Activated CD4-positive, alpha-beta T cell treated with anti-CD3 and anti-CD28 coated beads for 36 hours (primary cell): ENCODE measurements around the gene BNC1. TPM values are rescaled to one million over a fixed set of nuclear protein-coding genes. Genes with fewer than 3 reads are reported as not detected.

Source experiments
- ATAC-seq: fragments of 200-7000 bp; cut with Tn5 transposase; one replicate; pipeline ENCODE4 v1.10.0; 2021; ENCODE audit warnings: mild to moderate bottlenecking, moderate library complexity
- CTCF ChIA-PET: fragments of 350-600 bp; sonication (Branson Sonifier 250); formaldehyde crosslinking; loops from one replicate; lab custom pipeline; 2021; ENCODE audit warnings: antibody characterized with exemption; lab: Charles Lee
- POLR2A ChIA-PET: fragments of 350-600 bp; sonication (Branson Sonifier 250); formaldehyde crosslinking; loops from one replicate; lab custom pipeline; 2021; ENCODE audit warnings: antibody characterized with exemption, inconsistent platforms; lab: Charles Lee
- DNase-seq: peaks from one replicate; pipeline ENCODE4 v3.0.0-alpha.2; 2020
- H3K27ac Mint-ChIP-seq: one replicate; pipeline ENCODE4 v1.8.0; 2021; ENCODE audit warnings: mixed read lengths
- H3K27me3 Mint-ChIP-seq: one replicate; pipeline ENCODE4 v1.8.0; 2021; ENCODE audit warnings: mixed read lengths
- H3K36me3 Mint-ChIP-seq: one replicate; pipeline ENCODE4 v1.8.0; 2021; ENCODE audit warnings: low read depth, mixed read lengths
- H3K4me1 Mint-ChIP-seq: one replicate; pipeline ENCODE4 v1.8.0; 2021; ENCODE audit warnings: mixed read lengths
- H3K4me3 Mint-ChIP-seq: one replicate; pipeline ENCODE4 v1.8.0; 2021; ENCODE audit warnings: mild to moderate bottlenecking, moderate library complexity, mixed read lengths
- H3K9me3 Mint-ChIP-seq: one replicate; pipeline ENCODE4 v1.8.0; 2021; ENCODE audit warnings: low read depth, mixed read lengths
- intact Hi-C, 2 experiments: fragments of 100-400 bp; cut with DNase I in 1 of 2; cut with micrococcal nuclease in 1 of 2; formaldehyde crosslinking; loops; one replicate each; pipeline versions ENCODE4 v1.14.2 to v1.15.1; 2022 to 2024; cut with DNase I, micrococcal nuclease
- total RNA-seq, 2 experiments: library from RNA; stranded (reverse); gene quantifications; one replicate each; pipeline ENCODE4 v1.2.3, GENCODE V29; 2021

BNC1 gene
- total RNA-seq, 2 experiments from 2014 or later: not detected

GRCh38 chr15:83312071-83312470, 27.6 kb upstream of the BNC1 start:
- H3K27ac Mint-ChIP-seq: no peak overlapping the region
- ATAC-seq (no peak), DNase-seq (no peak)
- no peak overlapping the region for H3K4me3 Mint-ChIP-seq
- no peaks in the 10 kb centered on the region for H3K4me1 Mint-ChIP-seq
- H3K27me3 Mint-ChIP-seq: peaks cover 4% of the 10 kb centered on the region
- no peaks in the 10 kb centered on the region for H3K9me3 Mint-ChIP-seq
- no peaks in the 10 kb centered on the region for H3K36me3 Mint-ChIP-seq
- POLR2A ChIA-PET: no interaction called here
- intact Hi-C loops: no loop called here
- CTCF ChIA-PET: no interaction called here

DNA sequence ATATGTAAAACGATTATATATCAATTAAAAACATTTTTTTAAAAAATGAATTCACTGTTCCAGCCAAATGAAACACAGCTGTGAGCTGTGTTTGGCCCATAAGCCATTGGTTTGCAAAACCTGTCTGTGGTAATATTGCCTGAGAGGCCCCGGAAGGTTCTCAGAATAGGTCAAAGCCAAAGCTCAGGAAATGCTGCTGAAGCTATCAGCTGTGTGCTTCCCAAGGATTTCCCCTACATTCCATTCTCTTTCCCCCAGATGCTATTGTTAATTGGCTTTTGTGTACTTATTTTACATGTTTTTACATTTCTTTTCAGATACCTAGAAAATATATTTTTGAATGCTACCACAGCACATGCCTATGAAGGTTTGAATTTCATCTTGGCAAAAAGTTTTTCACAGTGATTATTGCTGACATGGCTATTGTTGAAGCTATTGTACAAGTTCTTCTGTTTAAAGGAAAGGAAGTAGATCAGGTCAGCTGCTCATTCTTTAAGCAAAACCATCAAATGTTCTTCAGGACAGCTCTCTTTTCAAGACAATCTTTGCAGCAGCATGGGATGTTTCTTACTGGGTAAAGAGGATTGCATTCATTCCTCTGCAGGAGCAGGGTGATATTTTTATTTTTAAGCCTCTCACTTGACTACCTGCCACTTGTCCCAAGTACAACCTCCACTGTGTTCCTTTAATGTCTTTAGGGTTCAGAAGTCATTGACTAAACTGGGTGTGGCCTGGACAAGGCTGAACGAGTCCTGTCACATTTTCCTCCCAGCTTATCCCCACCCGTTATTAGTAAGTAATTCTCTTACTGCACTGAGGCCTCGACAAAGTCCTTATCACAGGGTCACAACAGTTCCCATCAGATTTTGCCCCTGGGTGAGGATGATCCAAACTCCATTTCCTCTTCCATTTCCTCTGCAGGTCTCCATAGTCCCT, 26.3 kb upstream of the BNC1 start:
- Mint-ChIP-seq H3K27me3 (peaks cover 9% of the 10 kb centered on the region), H3K4me1 (no peaks in the 10 kb centered on the region), H3K27ac (no peak overlapping the region), H3K4me3 (no peak overlapping the region), H3K9me3 (no peaks in the 10 kb centered on the region), H3K36me3 (no peaks in the 10 kb centered on the region)
- ChIA-PET POLR2A (no interaction called here), CTCF (interaction anchor here (1.3 kb wide), 1 partner anchor 62 kb away, joined by 4 read pairs; no protein-coding TSS in a partner anchor)
- DNase-seq (no peak), ATAC-seq (no peak)
- intact Hi-C loops: no loop called here

DNA sequence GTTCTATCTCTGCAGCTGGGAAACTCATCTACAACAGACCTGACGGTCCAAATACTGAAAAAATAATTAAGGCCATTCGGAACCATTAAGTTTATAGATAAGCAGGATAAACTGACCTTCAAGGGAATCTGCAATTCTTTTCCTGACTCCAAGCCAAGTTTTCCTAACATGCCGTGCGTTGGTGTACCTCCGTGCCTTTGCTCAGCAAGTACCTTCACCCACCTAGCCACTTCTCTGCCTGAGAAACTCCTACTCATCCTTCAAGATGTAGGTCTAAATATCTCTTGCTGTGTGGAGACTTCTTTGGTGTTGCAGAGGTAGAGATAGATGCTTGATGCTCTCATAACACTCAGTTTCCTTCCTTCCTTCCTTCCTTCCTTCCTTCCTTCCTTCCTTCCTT, 24.2 kb upstream of the BNC1 start:
- POLR2A ChIA-PET: no interaction called here
- ATAC-seq: no peak

GRCh38 chr15:83306561-83306960, 22.1 kb upstream of the BNC1 start:
- ChIA-PET POLR2A (no interaction called here), CTCF (no interaction called here)
- H3K9me3 Mint-ChIP-seq: no peaks in the 10 kb centered on the region
- no peak overlapping the region for H3K4me3 Mint-ChIP-seq
- H3K27me3 Mint-ChIP-seq: peaks cover 25% of the 10 kb centered on the region
- ATAC-seq: no peak
- H3K36me3 Mint-ChIP-seq: no peaks in the 10 kb centered on the region
- H3K27ac Mint-ChIP-seq: no peak overlapping the region
- DNase-seq: no peak
- H3K4me1 Mint-ChIP-seq: no peaks in the 10 kb centered on the region
- intact Hi-C loops: no loop called here

More for the DNA sequence above, 24.2 kb upstream of the BNC1 start:
- no peaks in the 10 kb centered on the region for H3K36me3 Mint-ChIP-seq
- no peak overlapping the region for H3K27ac Mint-ChIP-seq
- intact Hi-C loops: no loop called here
- H3K4me1 Mint-ChIP-seq: no peaks in the 10 kb centered on the region
- H3K27me3 Mint-ChIP-seq: peaks cover 18% of the 10 kb centered on the region
- CTCF ChIA-PET: no interaction called here
- no peak for DNase-seq
- H3K4me3 Mint-ChIP-seq: no peak overlapping the region
- H3K9me3 Mint-ChIP-seq: no peaks in the 10 kb centered on the region

- no peaks in the 10 kb centered on the region for H3K4me1 Mint-ChIP-seq
- no peak for ATAC-seq
- H3K27ac Mint-ChIP-seq: no peak overlapping the region
- intact Hi-C loops: no loop called here
- POLR2A ChIA-PET: no interaction called here
- no peaks in the 10 kb centered on the region for H3K9me3 Mint-ChIP-seq
- no peak for DNase-seq
- H3K36me3 Mint-ChIP-seq: no peaks in the 10 kb centered on the region
- peaks cover 28% of the 10 kb centered on the region for H3K27me3 Mint-ChIP-seq
- CTCF ChIA-PET: no interaction called here
- no peak overlapping the region for H3K4me3 Mint-ChIP-seq
Measured at GRCh38 chr15:83305704-83306291, 21.3 kb upstream of the BNC1 start.

GRCh38 chr15:83304861-83305703, 20.6 kb upstream of the BNC1 start:
- ChIA-PET CTCF (no interaction called here), POLR2A (no interaction called here)
- Mint-ChIP-seq H3K27me3 (peaks cover 30% of the 10 kb centered on the region), H3K9me3 (no peaks in the 10 kb centered on the region), H3K4me1 (no peaks in the 10 kb centered on the region), H3K4me3 (no peak overlapping the region), H3K36me3 (no peaks in the 10 kb centered on the region), H3K27ac (no peak overlapping the region)
- ATAC-seq: no peak
- no peak for DNase-seq
- intact Hi-C loops: no loop called here

DNA sequence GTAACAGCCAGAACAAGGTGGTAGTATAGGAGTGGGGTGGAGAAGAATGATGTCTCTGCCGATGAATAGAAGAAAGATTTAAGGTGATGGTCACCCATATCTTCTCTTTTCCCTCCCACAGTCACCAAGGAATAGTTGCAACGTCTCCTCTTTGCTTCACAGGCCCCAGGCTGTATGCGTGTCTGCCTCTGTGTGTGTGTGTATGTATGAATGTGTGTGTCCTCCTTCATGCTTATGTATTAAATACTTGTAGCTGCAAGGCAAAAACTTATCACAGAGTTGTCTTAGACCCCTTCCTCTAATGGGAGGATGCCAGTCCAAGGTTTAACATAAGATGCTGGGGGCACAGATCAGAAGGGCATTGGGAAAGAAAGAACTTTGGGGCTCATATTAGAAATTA, 19.1 kb upstream of the BNC1 start:
- ChIA-PET POLR2A (no interaction called here), CTCF (interaction anchor here (0.7 kb wide), 1 partner anchor 1411 kb away, joined by 3 read pairs; no protein-coding TSS in a partner anchor)
- Mint-ChIP-seq H3K27me3 (peaks cover 34% of the 10 kb centered on the region), H3K9me3 (no peaks in the 10 kb centered on the region), H3K27ac (no peak overlapping the region), H3K4me1 (no peaks in the 10 kb centered on the region), H3K36me3 (no peaks in the 10 kb centered on the region), H3K4me3 (no peak overlapping the region)
- no peak for DNase-seq
- intact Hi-C loops: no loop called here
- no peak for ATAC-seq

- ATAC-seq: no peak
- intact Hi-C loops: no loop called here
- H3K4me1 Mint-ChIP-seq: no peaks in the 10 kb centered on the region
- H3K36me3 Mint-ChIP-seq: no peaks in the 10 kb centered on the region
- peaks cover 32% of the 10 kb centered on the region for H3K27me3 Mint-ChIP-seq
- ChIA-PET CTCF (no interaction called here), POLR2A (no interaction called here)
- DNase-seq: no peak
- H3K27ac Mint-ChIP-seq: no peak overlapping the region
- no peak overlapping the region for H3K4me3 Mint-ChIP-seq
- H3K9me3 Mint-ChIP-seq: no peaks in the 10 kb centered on the region
Measured at GRCh38 chr15:83300826-83301225, 16.4 kb upstream of the BNC1 start.

- no peak overlapping the region for H3K27ac Mint-ChIP-seq
- no peak overlapping the region for H3K4me3 Mint-ChIP-seq
- no peaks in the 10 kb centered on the region for H3K9me3 Mint-ChIP-seq
- ATAC-seq (no peak), DNase-seq (no peak)
- ChIA-PET CTCF (no interaction called here), POLR2A (no interaction called here)
- H3K36me3 Mint-ChIP-seq: no peaks in the 10 kb centered on the region
- no peaks in the 10 kb centered on the region for H3K4me1 Mint-ChIP-seq
- peaks cover 34% of the 10 kb centered on the region for H3K27me3 Mint-ChIP-seq
- intact Hi-C loops: no loop called here
Measured at GRCh38 chr15:83299462-83299861, 15.0 kb upstream of the BNC1 start.

GRCh38 chr15:83295417-83295816, 11.0 kb upstream of the BNC1 start:
- intact Hi-C loops: no loop called here
- Mint-ChIP-seq H3K4me3 (no peak overlapping the region), H3K27me3 (peaks cover 22% of the 10 kb centered on the region), H3K9me3 (no peaks in the 10 kb centered on the region), H3K27ac (no peak overlapping the region), H3K4me1 (no peaks in the 10 kb centered on the region), H3K36me3 (no peaks in the 10 kb centered on the region)
- ATAC-seq (no peak), DNase-seq (no peak)
- CTCF ChIA-PET: no interaction called here
- POLR2A ChIA-PET: no interaction called here

DNA sequence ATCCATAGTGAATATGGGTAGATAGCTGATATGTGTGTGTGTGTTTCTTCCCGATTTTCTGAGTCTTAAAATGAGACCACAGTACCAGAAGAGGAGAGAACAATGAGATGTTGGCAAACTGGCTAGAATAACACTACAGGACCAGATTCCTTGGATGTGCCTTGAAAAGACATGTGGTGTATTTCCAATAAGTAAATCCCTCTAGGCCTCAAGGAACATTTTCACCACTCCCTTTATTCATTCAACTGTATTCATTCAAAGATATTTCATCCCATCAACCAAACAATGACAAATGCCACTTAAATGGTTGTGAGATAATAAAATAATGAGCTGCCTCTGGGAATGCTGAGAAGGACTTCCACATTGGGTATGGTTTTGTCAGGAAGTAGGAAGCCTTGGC, 8.7 kb upstream of the BNC1 start:
- H3K4me3 Mint-ChIP-seq: no peak overlapping the region
- ATAC-seq (no peak), DNase-seq (no peak)
- H3K36me3 Mint-ChIP-seq: no peaks in the 10 kb centered on the region
- H3K9me3 Mint-ChIP-seq: no peaks in the 10 kb centered on the region
- ChIA-PET CTCF (no interaction called here), POLR2A (no interaction called here)
- peaks cover 25% of the 10 kb centered on the region for H3K27me3 Mint-ChIP-seq
- H3K4me1 Mint-ChIP-seq: no peaks in the 10 kb centered on the region
- H3K27ac Mint-ChIP-seq: no peak overlapping the region
- intact Hi-C loops: no loop called here
